ENCODE measurements around the gene OR51Q1. TPM values are rescaled to one million over a fixed set of nuclear protein-coding genes. Genes with fewer than 3 reads are reported as not detected.

The OR51Q1 gene
- total RNA-seq, 6 experiments from 2014 or later = not detected

DNA sequence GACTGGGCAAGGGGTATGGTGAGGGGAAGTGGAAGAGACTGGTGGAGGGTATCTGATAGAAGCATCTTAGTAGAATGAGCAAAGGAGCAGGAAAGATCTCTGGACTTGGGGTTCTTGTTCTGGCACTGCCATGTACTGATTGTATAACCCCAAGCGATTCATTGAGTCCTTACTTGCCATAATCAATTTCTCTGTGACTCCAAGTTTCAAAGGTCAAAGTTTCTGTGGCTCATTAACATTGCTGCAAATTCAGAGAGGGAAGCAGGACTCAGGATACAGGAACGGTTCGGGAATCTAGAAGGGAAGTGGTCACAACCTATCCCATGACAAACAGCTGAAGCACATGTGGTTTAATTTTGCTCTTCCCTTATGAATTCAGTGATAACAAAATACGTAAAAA lies 27.5 kb downstream of the OR51Q1 start:
- ATAC-seq (peak; percentile 77 to 89 (median 85)), DNase-seq (no peak)
- Histone ChIP-seq H3K9me3 (no peaks in the 10 kb centered on the region), H3K36me3 (no peaks in the 10 kb centered on the region), H3K4me3 (no peak overlapping the region), H3K4me1 (no peaks in the 10 kb centered on the region), H3K27me3 (no peaks in the 10 kb centered on the region), H3K27ac (no peak overlapping the region)
- WGBS (ENCODE audit: insufficient coverage, low coverage, low lambda C conversion rate, missing lambda C conversion rate) = 16% methylated on average over 4 of the region's 4 CpGs
- TF ChIP-seq, protein P1, sequence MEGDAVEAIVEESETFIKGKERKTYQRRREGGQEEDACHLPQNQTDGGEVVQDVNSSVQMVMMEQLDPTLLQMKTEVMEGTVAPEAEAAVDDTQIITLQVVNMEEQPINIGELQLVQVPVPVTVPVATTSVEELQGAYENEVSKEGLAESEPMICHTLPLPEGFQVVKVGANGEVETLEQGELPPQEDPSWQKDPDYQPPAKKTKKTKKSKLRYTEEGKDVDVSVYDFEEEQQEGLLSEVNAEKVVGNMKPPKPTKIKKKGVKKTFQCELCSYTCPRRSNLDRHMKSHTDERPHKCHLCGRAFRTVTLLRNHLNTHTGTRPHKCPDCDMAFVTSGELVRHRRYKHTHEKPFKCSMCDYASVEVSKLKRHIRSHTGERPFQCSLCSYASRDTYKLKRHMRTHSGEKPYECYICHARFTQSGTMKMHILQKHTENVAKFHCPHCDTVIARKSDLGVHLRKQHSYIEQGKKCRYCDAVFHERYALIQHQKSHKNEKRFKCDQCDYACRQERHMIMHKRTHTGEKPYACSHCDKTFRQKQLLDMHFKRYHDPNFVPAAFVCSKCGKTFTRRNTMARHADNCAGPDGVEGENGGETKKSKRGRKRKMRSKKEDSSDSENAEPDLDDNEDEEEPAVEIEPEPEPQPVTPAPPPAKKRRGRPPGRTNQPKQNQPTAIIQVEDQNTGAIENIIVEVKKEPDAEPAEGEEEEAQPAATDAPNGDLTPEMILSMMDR (IDR thresholded peaks at IDR 0.05) = no peak
- TF ChIP-seq POLR2A (IDR thresholded peaks at IDR 0.05) = no peak
- intact Hi-C loops (cut with DNase I) = no loop called here

DNA sequence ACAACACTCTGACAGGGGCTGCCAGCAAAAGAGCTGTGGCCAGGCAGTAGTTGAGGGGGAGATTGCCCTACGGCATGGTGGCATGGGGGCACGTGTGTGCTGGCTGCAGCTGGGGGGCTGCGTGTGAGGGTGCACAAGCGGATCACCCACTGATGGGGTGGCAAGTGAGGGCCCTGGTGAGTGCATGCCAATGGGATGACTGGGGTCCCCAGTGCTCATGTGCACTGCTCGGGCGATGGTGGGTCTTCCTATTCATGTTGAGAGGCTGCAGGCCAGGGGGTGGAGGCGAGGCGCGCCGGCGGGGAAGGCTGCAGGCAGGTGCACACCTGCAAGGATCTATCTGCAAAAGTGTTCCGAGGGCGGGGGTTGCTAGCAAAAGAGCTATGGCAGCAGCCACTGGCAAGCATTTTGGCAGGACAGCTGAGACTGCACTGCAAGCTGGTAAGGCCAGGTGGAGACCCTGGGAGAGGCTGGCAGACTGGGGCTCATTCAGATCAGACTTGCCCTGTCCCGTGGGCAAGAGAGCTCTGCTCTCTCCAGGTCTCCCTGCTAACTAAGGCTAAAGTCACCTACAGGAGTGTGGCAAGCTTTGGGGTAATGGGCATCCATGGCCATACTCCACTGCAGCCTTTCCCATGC lies 39.2 kb downstream of the OR51Q1 start:
- TF ChIP-seq, protein P1 (IDR thresholded peaks at IDR 0.05) = no peak
- no peak for TF ChIP-seq POLR2A (IDR thresholded peaks at IDR 0.05)
- WGBS (ENCODE audit: insufficient coverage, low coverage, low lambda C conversion rate, missing lambda C conversion rate) = 90% methylated on average over 2 of the region's 14 CpGs
- Histone ChIP-seq H3K4me3 (no peak overlapping the region), H3K27me3 (no peaks in the 10 kb centered on the region), H3K9me3 (no peaks in the 10 kb centered on the region), H3K36me3 (no peaks in the 10 kb centered on the region), H3K4me1 (no peaks in the 10 kb centered on the region), H3K27ac (no peak overlapping the region)
- intact Hi-C loops (cut with DNase I) = no loop called here
- no peak for ATAC-seq
- no peak for DNase-seq

DNA sequence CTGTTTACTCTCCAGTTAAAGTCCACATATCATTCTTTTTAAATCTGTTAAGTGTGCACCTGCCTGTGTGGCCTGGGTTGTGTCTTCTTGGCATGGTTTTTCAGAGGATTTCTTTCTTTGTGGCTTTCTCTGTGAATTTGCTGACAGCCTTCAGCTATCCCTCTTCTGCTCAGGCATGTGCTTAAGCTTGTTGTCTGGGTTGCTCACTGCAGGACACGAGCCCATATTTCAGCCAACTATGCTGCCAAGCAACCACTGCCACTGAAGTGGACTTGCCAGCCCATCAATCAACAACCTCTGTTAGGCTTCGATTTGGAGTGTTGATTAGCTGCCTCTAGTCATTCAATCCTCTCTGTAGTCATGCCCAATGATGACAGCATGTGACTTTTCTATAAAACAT lies 45.6 kb downstream of the OR51Q1 start:
- no peaks in the 10 kb centered on the region for H3K4me1 ChIP-seq
- no peak overlapping the region for H3K4me3 ChIP-seq
- no peak for DNase-seq
- no peaks in the 10 kb centered on the region for H3K9me3 ChIP-seq
- no peak overlapping the region for H3K27ac ChIP-seq
- ATAC-seq = no peak
- H3K27me3 ChIP-seq = no peaks in the 10 kb centered on the region
- 44% methylated on average over 2 of the region's 2 CpGs for WGBS (ENCODE audit: insufficient coverage, low coverage, low lambda C conversion rate, missing lambda C conversion rate)
- TF ChIP-seq, protein P1 (IDR thresholded peaks at IDR 0.05) = no peak
- no peak for TF ChIP-seq POLR2A (IDR thresholded peaks at IDR 0.05)
- no peaks in the 10 kb centered on the region for H3K36me3 ChIP-seq
- intact Hi-C loops (cut with DNase I) = no loop called here

Other genes starting within 250 kb of the OR51Q1 start
- gene OR51V1, start 221.4 kb upstream of the OR51Q1 start, total RNA-seq = not detected
- 1,000 to 10,000 TPM in 1 of 6 experiments, 100 to 1,000 TPM in 2, 10 to 100 TPM in 3; 25.1 to 1,416 (median 146) TPM for gene HBB, start 195.0 kb upstream of the OR51Q1 start, total RNA-seq
- gene HBD, start 187.6 kb upstream of the OR51Q1 start, total RNA-seq = 10 to 100 TPM in 1 of 6 experiments, 1 to 10 TPM in 2, not detected in 3; 4.1 to 29.5 (median 9.7) TPM
- not detected for gene HBG1, start 172.3 kb upstream of the OR51Q1 start, total RNA-seq
- gene HBG2, start 167.3 kb upstream of the OR51Q1 start, total RNA-seq = not detected
- gene HBE1, start 152.2 kb upstream of the OR51Q1 start, total RNA-seq = not detected
- not detected for gene OR51B4, start 120.2 kb upstream of the OR51Q1 start, total RNA-seq
- gene OR51B2, start 97.8 kb upstream of the OR51Q1 start, total RNA-seq = not detected
- under 1 TPM in 3 of 6 experiments, not detected in 3; 0.17 to 0.42 (median 0.28) TPM for gene OR51B5, start 78.6 kb upstream of the OR51Q1 start, total RNA-seq
- gene OR51B6, start 70.6 kb upstream of the OR51Q1 start, total RNA-seq = not detected
- gene OR51M1, start 38.3 kb upstream of the OR51Q1 start, total RNA-seq = not detected
- not detected for gene OR51I1, start 19.4 kb downstream of the OR51Q1 start, total RNA-seq
- gene OR51I2, start 27.2 kb downstream of the OR51Q1 start, total RNA-seq = not detected
- gene OR52D1, start 66.6 kb downstream of the OR51Q1 start, total RNA-seq = not detected
- under 1 TPM in 1 of 6 experiments, not detected in 5; 0.12 TPM for gene UBQLN3, start 87.8 kb downstream of the OR51Q1 start, total RNA-seq
- under 1 TPM in 4 of 6 experiments, not detected in 2; 0.11 to 0.32 (median 0.21) TPM for gene UBQLNL, start 94.6 kb downstream of the OR51Q1 start, total RNA-seq
- under 1 TPM in 1 of 6 experiments, not detected in 5; 0.49 TPM for gene OR52H1, start 126.4 kb downstream of the OR51Q1 start, total RNA-seq
- gene OR52B6, start 158.8 kb downstream of the OR51Q1 start, total RNA-seq = not detected
- gene TRIM6, start 174.5 kb downstream of the OR51Q1 start, total RNA-seq = 1 to 10 TPM in 1 of 6 experiments, under 1 TPM in 5; 0.29 to 2.0 (median 0.65) TPM
- 1 to 10 TPM in 5 of 6 experiments, under 1 TPM in 1; 0.93 to 3.3 (median 2.3) TPM for gene TRIM34, start 202.9 kb downstream of the OR51Q1 start, total RNA-seq

Data from right lobe of liver (tissue), 6 donors.